Neural cell (in vitro differentiated cells): Measurements from ENCODE around the gene KIF5C.

Experiments used
- CTCF ChIP-seq: fragments of 450-650 bp; IDR thresholded peaks from 2 replicates; pipeline ENCODE4 v1.5.1; 2014; ENCODE audit warnings: antibody characterized with exemption, mild to moderate bottlenecking, moderate library complexity; ENCODE audit not compliant: poor library complexity, severe bottlenecking
- EP300 ChIP-seq: fragments of 450-650 bp; conservative IDR thresholded peaks from 2 replicates; pipeline ENCODE4 v1.6.1; 2014; ENCODE audit warnings: antibody characterized with exemption, mild to moderate bottlenecking, moderate library complexity; ENCODE audit not compliant: poor library complexity, severe bottlenecking
- EZH2 ChIP-seq: fragments of 200-600, 300-800 bp; shearing (Covaris generic), sonication (generic); IDR thresholded peaks from 2 replicates; pipeline ENCODE4 v1.6.1; 2014; ENCODE audit warnings: antibody characterized with exemption, low read length, borderline replicate concordance, mild to moderate bottlenecking; ENCODE audit not compliant: insufficient read depth, poor library complexity, severe bottlenecking
- MXI1 ChIP-seq: fragments of 450-650 bp; conservative IDR thresholded peaks from 2 replicates; pipeline ENCODE4 v1.6.1; 2014; ENCODE audit warnings: antibody characterized with exemption, mild to moderate bottlenecking; ENCODE audit not compliant: poor library complexity, severe bottlenecking
- POLR2AphosphoS5 ChIP-seq: IDR thresholded peaks from 2 replicates; pipeline ENCODE4 v1.6.1; 2012
- RAD21 ChIP-seq: fragments of 450-650 bp; conservative IDR thresholded peaks from 2 replicates; pipeline ENCODE4 v1.6.1; 2014; ENCODE audit warnings: antibody characterized with exemption, mild to moderate bottlenecking, moderate library complexity
- REST ChIP-seq: IDR thresholded peaks from 2 replicates; pipeline ENCODE4 v1.6.1; 2012; ENCODE audit warnings: borderline replicate concordance
- SMC3 ChIP-seq: fragments of 450-650 bp; conservative IDR thresholded peaks from 2 replicates; pipeline ENCODE4 v1.6.1; 2014; ENCODE audit warnings: antibody characterized with exemption, mild to moderate bottlenecking, moderate library complexity; ENCODE audit not compliant: poor library complexity
- TAF1 ChIP-seq: IDR thresholded peaks from 2 replicates; pipeline ENCODE4 v1.6.1; 2012; ENCODE audit warnings: low read depth

GRCh38 chr2:148829618-148830017 is 45.4 kb upstream of the KIF5C start:
- TF ChIP-seq CTCF (no peak), POLR2AphosphoS5 (no peak), REST (no peak), EP300 (no peak), SMC3 (no peak), EZH2 (no peak), RAD21 (no peak), TAF1 (no peak), MXI1 (no peak)
